A673 (cell line): ENCODE results near the gene OSBPL3.

ENCODE experiments used
- CTCF ChIP-seq: fragments of 300-800, 200-600 bp; sonication (generic); conservative IDR thresholded peaks from 2 replicates; pipeline ENCODE4 v1.5.1; 2017; ENCODE audit warnings: low read depth, mild to moderate bottlenecking, antibody characterized with exemption, low read length, moderate library complexity, mixed read lengths
- EZH2 ChIP-seq: fragments of 200-600 bp; sonication (generic); IDR thresholded peaks from 2 replicates; pipeline ENCODE4 v1.6.1; 2017; ENCODE audit warnings: borderline replicate concordance, low read depth, mild to moderate bottlenecking, mixed read lengths, antibody characterized with exemption, low read length; ENCODE audit not compliant: poor library complexity, severe bottlenecking

- no peak for TF ChIP-seq EZH2
- no peak for TF ChIP-seq CTCF
Measured at GRCh38 chr7:24882989-24883621, 96.9 kb downstream of the OSBPL3 start.
